GM18505 (cell line): ENCODE data around the gene COL4A1.

Experiments
- ATAC-seq: cut with Tn5 transposase; IDR thresholded peaks from one replicate; pipeline ENCODE4 v1.9.1; 2021; ENCODE audit not compliant: unreplicated experiment
- POLR2A ChIP-seq: IDR thresholded peaks from 4 replicates; pipeline ENCODE4 v1.6.1; 2011; ENCODE audit warnings: borderline replicate concordance; ENCODE audit not compliant: insufficient read depth, insufficient read length; ENCODE audit errors: extremely low read depth

Gene COL4A1

GRCh38 chr13:110109140-110109783 is 197.7 kb downstream of the COL4A1 start:
- no peak for TF ChIP-seq POLR2A
- no peak for ATAC-seq

GRCh38 chr13:110108348-110109139 is 198.4 kb downstream of the COL4A1 start:
- TF ChIP-seq POLR2A, result no peak
- no peak for ATAC-seq

GRCh38 chr13:110107568-110108347 is 199.2 kb downstream of the COL4A1 start:
- ATAC-seq, result no peak
- no peak for TF ChIP-seq POLR2A

GRCh38 chr13:110106726-110107125 is 200.2 kb downstream of the COL4A1 start:
- ATAC-seq, result no peak
- TF ChIP-seq POLR2A, result no peak

- TF ChIP-seq POLR2A, result no peak
- no peak for ATAC-seq
Measured at GRCh38 chr13:110105136-110105535, 201.8 kb downstream of the COL4A1 start.

- no peak for ATAC-seq
- TF ChIP-seq POLR2A, result no peak
Measured at GRCh38 chr13:110103534-110103933, 203.4 kb downstream of the COL4A1 start.

- ATAC-seq, result no peak
- no peak for TF ChIP-seq POLR2A
Measured at GRCh38 chr13:110103026-110103425, 203.9 kb downstream of the COL4A1 start.

GRCh38 chr13:110102053-110102452 is 204.9 kb downstream of the COL4A1 start:
- TF ChIP-seq POLR2A, result no peak
- no peak for ATAC-seq

GRCh38 chr13:110099922-110100321 is 207.0 kb downstream of the COL4A1 start:
- no peak for ATAC-seq
- TF ChIP-seq POLR2A, result no peak
